Measurements from ENCODE around the gene NRXN2.
A peak's percentile ranks its signal among the peaks of the same experiment; 100 is the strongest.

Gene NRXN2

DNA sequence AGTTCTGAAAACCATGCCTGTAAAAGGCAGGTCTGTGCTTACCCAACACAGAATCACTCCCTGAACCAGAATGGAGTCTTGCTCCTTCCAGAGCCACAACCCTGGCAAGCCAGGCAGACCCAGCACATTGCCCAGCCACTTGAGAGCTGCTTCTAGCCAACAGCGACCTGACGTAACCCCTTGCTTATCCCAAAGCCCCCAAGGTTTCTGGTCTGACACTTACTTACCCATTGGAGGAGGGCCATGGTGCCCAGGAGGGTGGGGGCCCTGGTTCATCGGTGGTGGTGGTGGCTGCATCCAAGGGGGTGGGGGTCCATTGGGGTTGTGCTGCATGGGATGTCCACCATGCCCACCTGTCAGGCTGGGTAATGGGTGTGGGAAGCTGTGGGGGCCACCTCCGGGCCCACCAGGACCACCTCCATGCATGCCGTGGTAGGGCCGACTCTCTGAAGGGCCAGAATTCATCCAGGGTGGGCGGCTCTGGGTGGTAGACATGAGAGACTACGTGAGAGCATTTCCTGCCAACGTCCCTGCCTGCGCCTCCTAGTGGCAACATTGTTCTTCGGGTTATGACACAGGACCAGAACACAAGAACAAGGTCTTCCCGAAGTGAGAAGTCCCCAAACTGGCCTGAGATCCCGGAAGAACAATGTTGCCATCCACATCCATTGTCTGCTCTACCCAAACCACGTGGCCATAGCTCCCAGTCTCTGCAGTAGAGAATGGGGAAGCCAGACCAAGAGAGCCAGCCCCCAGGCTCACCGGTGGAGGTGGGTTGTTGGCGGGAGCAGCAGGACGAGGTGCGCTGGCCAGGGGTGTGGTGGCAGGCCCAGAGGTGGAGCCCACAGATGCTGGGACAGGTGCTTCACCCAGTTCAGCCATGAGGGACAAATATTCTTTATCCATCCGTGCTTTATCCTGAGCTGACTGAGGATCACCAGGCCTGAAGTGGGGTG lies 44.6 kb upstream of the NRXN2 start:
- Histone ChIP-seq H3K27ac (ENCODE audit: insufficient read depth in 1 of 2, low read depth in 1 of 2, low read length in 2 of 2, poor library complexity in 1 of 2, severe bottlenecking in 2 of 2) (peak overlapping the region; percentile 16 to 52), H3K9me3 (ENCODE audit: control extremely low read depth in 1 of 5, control insufficient read depth in 4 of 5, insufficient read depth in 2 of 5, low read depth in 1 of 5, low read length in 4 of 5) (no peaks in the 10 kb centered on the region), H3K27me3 (replicated peaks in 2 of 5; ENCODE audit: control insufficient read depth in 4 of 5, insufficient read depth in 5 of 5, low read length in 4 of 5) (no peaks in the 10 kb centered on the region), H3K36me3 (ENCODE audit: control insufficient read depth in 4 of 4, insufficient read depth in 4 of 4, low read length in 3 of 4) (peaks cover 35 to 96% (median 82%) of the 10 kb centered on the region in 4 experiments), H3K4me1 (ENCODE audit: control extremely low read depth in 1 of 4, control insufficient read depth in 4 of 4, insufficient read depth in 4 of 4, low read length in 3 of 4) (peaks cover 20 to 66% (median 53%) of the 10 kb centered on the region in 4 experiments), H3K4me3 (ENCODE audit: control insufficient read depth in 1 of 7, extremely low read depth in 1 of 7, insufficient read depth in 4 of 7, low read depth in 2 of 7, low read length in 6 of 7) (no peak overlapping the region)
- ChIA-PET POLR2A (interaction anchor here (0.6 to 1.8 kb wide), 4 partner anchors 11 to 25 kb away, joined by 3 to 8 read pairs (median 4); partner anchors contain the start of gene SF1), CTCF (interaction anchor here (1.0 to 20.1 kb wide), 6 partner anchors 10 to 26 kb away, joined by 3 to 345 read pairs (median 6); partner anchors contain the start of genes RASGRP2 and SF1)
- WGBS (ENCODE audit: insufficient coverage): 49% methylated on average over 17 of the region's 19 CpGs
- DNase-seq: peak; percentile 77 to 88 (median 84)

DNA sequence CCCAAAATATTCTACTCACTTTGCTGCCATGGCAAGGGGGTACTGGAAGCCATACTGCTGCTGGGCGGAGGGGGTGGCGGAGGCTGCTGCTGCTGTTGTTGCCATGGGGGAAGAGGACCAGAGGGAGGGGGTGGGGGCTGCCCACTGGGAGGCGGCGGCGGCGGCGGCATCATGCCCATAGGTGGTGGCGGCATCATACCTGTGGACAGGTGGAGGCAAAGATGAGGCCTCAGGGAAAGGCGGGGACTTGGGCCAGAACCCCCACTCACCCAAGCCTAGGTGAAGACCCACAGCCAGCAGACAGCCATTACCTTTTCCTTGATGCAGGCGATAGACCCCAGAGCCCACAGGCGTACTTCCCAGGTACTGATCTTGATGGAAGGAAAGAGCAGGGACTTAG lies 43.9 kb upstream of the NRXN2 start:
- CTCF ChIA-PET: interaction anchor here (1.3 to 20.1 kb wide), 5 partner anchors 8 to 22 kb away, joined by 3 to 345 read pairs (median 6); partner anchors contain the start of genes RASGRP2 and SF1
- H3K4me1 ChIP-seq (ENCODE audit: control extremely low read depth in 1 of 4, control insufficient read depth in 4 of 4, insufficient read depth in 4 of 4, low read length in 3 of 4): peaks cover 18 to 66% (median 55%) of the 10 kb centered on the region in 4 experiments

DNA sequence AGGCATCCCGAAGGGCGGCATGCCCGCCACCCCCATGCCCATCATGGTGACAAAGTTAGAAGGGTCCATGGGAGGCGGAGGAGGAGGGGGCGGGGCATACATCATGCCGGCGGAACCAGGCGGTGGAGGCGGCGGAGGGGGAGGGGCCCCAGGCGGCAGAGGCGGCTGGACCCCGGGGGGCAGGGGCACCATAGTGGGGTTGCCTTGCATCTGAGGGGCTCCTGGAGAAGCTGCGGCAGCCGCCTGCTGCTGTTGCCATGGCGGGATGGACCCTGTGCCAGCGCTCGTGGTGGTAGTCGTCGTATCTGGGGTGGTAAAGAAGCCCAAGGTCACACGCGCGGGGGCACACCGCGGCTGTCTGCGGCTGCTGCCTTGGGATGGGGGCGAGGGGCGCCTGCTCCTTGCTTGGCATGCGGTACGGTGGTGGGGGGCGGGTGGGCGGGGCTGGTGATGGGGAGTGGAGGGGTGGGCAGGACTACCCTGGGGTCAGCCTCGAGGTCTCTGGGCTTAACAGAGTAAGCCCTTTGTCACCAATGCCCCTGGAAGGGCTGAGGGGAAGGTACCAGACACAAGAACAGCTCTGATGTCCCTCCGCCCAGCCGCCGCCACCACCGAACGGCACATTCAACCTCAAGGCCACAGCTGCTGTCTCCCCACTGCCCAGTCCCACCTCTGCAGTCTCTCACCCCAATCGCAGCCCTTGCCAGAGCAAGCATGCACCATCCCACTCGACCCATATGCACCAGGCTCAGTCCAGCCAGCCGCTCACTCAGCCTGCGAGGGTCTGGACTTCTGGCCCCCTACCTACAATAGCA lies 43.1 kb upstream of the NRXN2 start:
- WGBS (ENCODE audit: insufficient coverage): 95% methylated on average over 14 of the region's 42 CpGs
- H3K9me3 ChIP-seq (ENCODE audit: control extremely low read depth in 1 of 5, control insufficient read depth in 4 of 5, insufficient read depth in 2 of 5, low read depth in 1 of 5, low read length in 4 of 5): no peaks in the 10 kb centered on the region
- CTCF ChIA-PET: interaction anchor here (1.0 to 20.1 kb wide), 4 partner anchors 9 to 22 kb away, joined by 3 to 345 read pairs (median 13); partner anchors contain the start of genes RASGRP2 and SF1
- no peak overlapping the region for H3K4me3 ChIP-seq (ENCODE audit: control insufficient read depth in 1 of 7, extremely low read depth in 1 of 7, insufficient read depth in 4 of 7, low read depth in 2 of 7, low read length in 6 of 7)
- DNase-seq: peak in 1 of 3 donors; percentile 29
- peaks cover 30 to 87% (median 75%) of the 10 kb centered on the region in 4 experiments for H3K36me3 ChIP-seq (ENCODE audit: control insufficient read depth in 4 of 4, insufficient read depth in 4 of 4, low read length in 3 of 4)
- no peaks in the 10 kb centered on the region for H3K27me3 ChIP-seq (replicated peaks in 2 of 5; ENCODE audit: control insufficient read depth in 4 of 5, insufficient read depth in 5 of 5, low read length in 4 of 5)
- peaks cover 12 to 65% (median 55%) of the 10 kb centered on the region in 4 experiments for H3K4me1 ChIP-seq (ENCODE audit: control extremely low read depth in 1 of 4, control insufficient read depth in 4 of 4, insufficient read depth in 4 of 4, low read length in 3 of 4)
- POLR2A ChIA-PET: interaction anchor here (0.9 to 9.5 kb wide), 3 partner anchors 8 to 21 kb away, joined by 3 to 152 read pairs (median 3); partner anchors contain the start of gene RASGRP2
- H3K27ac ChIP-seq (ENCODE audit: insufficient read depth in 1 of 2, low read depth in 1 of 2, low read length in 2 of 2, poor library complexity in 1 of 2, severe bottlenecking in 2 of 2): no peak overlapping the region

More for the DNA sequence above, 43.9 kb upstream of the NRXN2 start:
- Histone ChIP-seq H3K9me3 (ENCODE audit: control extremely low read depth in 1 of 5, control insufficient read depth in 4 of 5, insufficient read depth in 2 of 5, low read depth in 1 of 5, low read length in 4 of 5) (no peaks in the 10 kb centered on the region), H3K27me3 (replicated peaks in 2 of 5; ENCODE audit: control insufficient read depth in 4 of 5, insufficient read depth in 5 of 5, low read length in 4 of 5) (no peaks in the 10 kb centered on the region), H3K36me3 (ENCODE audit: control insufficient read depth in 4 of 4, insufficient read depth in 4 of 4, low read length in 3 of 4) (peaks cover 33 to 95% (median 84%) of the 10 kb centered on the region in 4 experiments), H3K27ac (ENCODE audit: insufficient read depth in 1 of 2, low read depth in 1 of 2, low read length in 2 of 2, poor library complexity in 1 of 2, severe bottlenecking in 2 of 2) (peak overlapping the region in 1 of 2 experiments; percentile 16), H3K4me3 (ENCODE audit: control insufficient read depth in 1 of 7, extremely low read depth in 1 of 7, insufficient read depth in 4 of 7, low read depth in 2 of 7, low read length in 6 of 7) (no peak overlapping the region)
- 97% methylated on average over 7 of the region's 11 CpGs for WGBS (ENCODE audit: insufficient coverage)
- no peak for DNase-seq
- POLR2A ChIA-PET: interaction anchor here (1.3 kb wide), 1 partner anchor 12 kb away, joined by 3 read pairs; no protein-coding TSS in a partner anchor

DNA sequence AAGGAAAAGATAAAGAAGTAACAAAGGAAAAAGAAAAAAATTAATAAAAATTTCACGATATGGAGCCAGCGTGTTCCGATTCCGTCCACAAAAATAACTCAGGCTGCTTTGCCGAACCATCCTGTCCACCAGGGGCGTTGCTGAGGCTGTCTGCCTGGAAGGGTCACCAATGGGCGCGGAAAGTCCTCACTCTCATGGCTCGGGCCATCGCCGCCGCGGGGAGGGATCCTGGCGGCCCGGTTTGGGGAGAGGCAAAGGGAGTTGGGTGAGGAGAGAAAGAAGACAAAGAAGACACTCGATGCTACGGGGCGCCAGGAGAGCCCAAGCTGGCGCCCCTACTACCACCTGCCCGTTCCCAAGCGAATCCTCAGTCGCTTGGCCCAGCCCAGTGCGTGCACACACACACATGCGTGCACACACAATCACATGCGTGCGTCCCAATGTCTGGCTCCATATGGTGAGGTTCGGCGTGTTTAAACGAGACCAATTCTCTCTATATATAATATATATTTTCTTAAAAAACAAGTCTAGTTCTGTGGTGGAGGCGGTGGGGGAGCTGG lies 42.4 kb upstream of the NRXN2 start:
- WGBS (ENCODE audit: insufficient coverage): 96% methylated on average over 8 of the region's 30 CpGs
- ChIA-PET POLR2A (interaction anchor here (0.9 to 9.5 kb wide), 3 partner anchors 9 to 20 kb away, joined by 3 to 152 read pairs (median 9); partner anchors contain the start of gene RASGRP2), CTCF (interaction anchor here (1.0 to 20.1 kb wide), 4 partner anchors 8 to 21 kb away, joined by 3 to 345 read pairs (median 18); partner anchors contain the start of gene RASGRP2)
- Histone ChIP-seq H3K27me3 (replicated peaks in 2 of 5; ENCODE audit: control insufficient read depth in 4 of 5, insufficient read depth in 5 of 5, low read length in 4 of 5) (no peaks in the 10 kb centered on the region), H3K9me3 (ENCODE audit: control extremely low read depth in 1 of 5, control insufficient read depth in 4 of 5, insufficient read depth in 2 of 5, low read depth in 1 of 5, low read length in 4 of 5) (no peaks in the 10 kb centered on the region), H3K27ac (ENCODE audit: insufficient read depth in 1 of 2, low read depth in 1 of 2, low read length in 2 of 2, poor library complexity in 1 of 2, severe bottlenecking in 2 of 2) (no peak overlapping the region), H3K36me3 (ENCODE audit: control insufficient read depth in 4 of 4, insufficient read depth in 4 of 4, low read length in 3 of 4) (peaks cover 27 to 80% (median 69%) of the 10 kb centered on the region in 4 experiments), H3K4me1 (ENCODE audit: control extremely low read depth in 1 of 4, control insufficient read depth in 4 of 4, insufficient read depth in 4 of 4, low read length in 3 of 4) (peaks cover 12 to 71% (median 59%) of the 10 kb centered on the region in 4 experiments), H3K4me3 (ENCODE audit: control insufficient read depth in 1 of 7, extremely low read depth in 1 of 7, insufficient read depth in 4 of 7, low read depth in 2 of 7, low read length in 6 of 7) (peak overlapping the region in 1 of 7 experiments; percentile 3)
- DNase-seq: peak in 1 of 3 donors; percentile 24

DNA sequence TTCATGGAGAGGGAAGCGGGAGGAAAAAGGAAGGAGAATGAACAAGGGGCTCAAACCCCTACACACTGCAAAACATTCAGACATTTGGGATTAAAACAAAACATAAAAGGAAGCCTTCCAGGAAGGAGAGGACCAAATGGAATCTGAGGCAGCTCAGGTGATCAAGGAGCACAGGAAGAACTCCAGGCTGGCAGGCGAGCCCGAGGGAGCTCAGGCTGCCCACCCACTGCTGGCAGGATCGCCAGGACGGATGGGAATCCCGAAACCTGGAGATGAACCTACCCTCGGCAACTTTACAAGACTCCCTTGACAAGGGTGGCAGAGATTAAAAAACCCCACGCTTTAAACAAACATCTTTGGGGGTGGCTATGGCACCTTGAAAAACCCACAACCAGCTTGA lies 41.8 kb upstream of the NRXN2 start:
- CTCF ChIA-PET: interaction anchor here (3.6 to 20.1 kb wide), 2 partner anchors 11 to 20 kb away, joined by 31 to 345 read pairs; partner anchors contain the start of gene RASGRP2
- peaks cover 12 to 77% (median 64%) of the 10 kb centered on the region in 4 experiments for H3K4me1 ChIP-seq (ENCODE audit: control extremely low read depth in 1 of 4, control insufficient read depth in 4 of 4, insufficient read depth in 4 of 4, low read length in 3 of 4)
- H3K27me3 ChIP-seq (replicated peaks in 2 of 5; ENCODE audit: control insufficient read depth in 4 of 5, insufficient read depth in 5 of 5, low read length in 4 of 5): no peaks in the 10 kb centered on the region
- H3K4me3 ChIP-seq (ENCODE audit: control insufficient read depth in 1 of 7, extremely low read depth in 1 of 7, insufficient read depth in 4 of 7, low read depth in 2 of 7, low read length in 6 of 7): peak overlapping the region in 4 of 7 experiments; percentile 3 to 23 (median 14)
- H3K36me3 ChIP-seq (ENCODE audit: control insufficient read depth in 4 of 4, insufficient read depth in 4 of 4, low read length in 3 of 4): peaks cover 27 to 74% (median 62%) of the 10 kb centered on the region in 4 experiments
- no peak for DNase-seq
- 94% methylated on average over 7 of the region's 8 CpGs for WGBS (ENCODE audit: insufficient coverage)
- POLR2A ChIA-PET: interaction anchor here (1.7 to 9.5 kb wide), 3 partner anchors 12 to 19 kb away, joined by 9 to 152 read pairs (median 9); partner anchors contain the start of genes RASGRP2 and SF1
- no peaks in the 10 kb centered on the region for H3K9me3 ChIP-seq (ENCODE audit: control extremely low read depth in 1 of 5, control insufficient read depth in 4 of 5, insufficient read depth in 2 of 5, low read depth in 1 of 5, low read length in 4 of 5)
- H3K27ac ChIP-seq (ENCODE audit: insufficient read depth in 1 of 2, low read depth in 1 of 2, low read length in 2 of 2, poor library complexity in 1 of 2, severe bottlenecking in 2 of 2): no peak overlapping the region
